ENCODE measurements around the gene DUSP9.

The DUSP9 gene

DNA sequence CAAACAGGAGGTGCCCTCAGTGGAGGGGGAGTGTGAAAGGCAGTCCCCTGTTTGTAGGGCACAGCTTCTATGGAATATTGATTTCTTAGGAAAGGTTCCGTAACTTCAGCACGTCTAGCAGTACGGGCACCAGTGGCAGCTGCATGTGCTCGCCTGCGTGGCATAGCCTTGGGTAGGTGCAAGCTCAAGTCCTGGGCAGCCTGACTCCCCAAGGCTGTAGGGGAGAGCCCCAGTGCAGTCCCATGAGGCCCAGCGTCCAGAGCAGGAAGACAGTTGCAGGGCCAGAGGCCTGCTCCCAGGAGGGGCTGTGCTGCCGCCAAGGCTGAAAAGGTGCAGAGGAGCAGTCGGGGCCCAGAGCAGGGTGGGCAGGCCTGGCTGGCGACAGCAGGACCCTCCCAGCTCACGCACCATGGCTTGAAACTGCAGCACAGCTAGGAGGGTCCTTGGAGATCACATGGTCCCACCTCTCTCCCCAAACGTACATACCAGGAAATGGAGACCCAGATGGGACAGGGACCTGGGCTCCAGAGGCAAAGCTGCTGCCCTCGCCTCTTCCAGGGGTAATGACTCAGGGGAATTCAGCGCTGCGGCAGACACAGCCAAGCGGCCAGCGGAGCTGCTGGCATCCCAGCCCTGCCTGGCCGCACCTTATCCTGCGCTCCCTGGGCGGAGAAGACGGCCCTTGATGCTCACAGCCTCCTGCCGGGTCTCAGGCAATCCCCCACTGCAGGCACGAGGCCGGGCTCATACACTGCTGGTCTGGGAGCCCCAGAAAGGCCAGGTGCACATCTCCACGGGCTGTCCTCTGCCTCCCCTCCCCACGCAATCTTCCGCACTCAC, 6.0 kb upstream of the DUSP9 start:
- no peak overlapping the region for H3K27ac ChIP-seq (ENCODE audit: extremely low read depth, low read depth, low read length)
- TF ChIP-seq KLF9 (tag by site-specific recombination; IDR thresholded peaks at IDR 0.05; ENCODE audit: low read depth) (no peak), ZSCAN30 (tag by site-specific recombination; IDR thresholded peaks at IDR 0.05) (no peak), SP2 (tag by site-specific recombination; IDR thresholded peaks at IDR 0.05) (no peak; the same call in 1 of the 2 replicates), ZNF248 (tag by site-specific recombination; IDR thresholded peaks at IDR 0.05) (no peak), ZNF792 (tag by site-specific recombination; IDR thresholded peaks at IDR 0.05) (no peak), ZNF768 (tag by site-specific recombination; IDR thresholded peaks at IDR 0.05) (no peak), SP3 (tag by site-specific recombination; IDR thresholded peaks at IDR 0.05) (no peak), ZNF626 (tag by site-specific recombination; IDR thresholded peaks at IDR 0.05) (no peak), MYNN (tag by site-specific recombination; IDR thresholded peaks at IDR 0.05; ENCODE audit: borderline replicate concordance) (no peak), ZNF132 (tag by site-specific recombination; IDR thresholded peaks at IDR 0.05; ENCODE audit: borderline replicate concordance) (no peak), ZNF266 (tag by site-specific recombination; IDR thresholded peaks at IDR 0.05; ENCODE audit: low read depth) (no peak), ZNF561 (tag by site-specific recombination; IDR thresholded peaks at IDR 0.05; ENCODE audit: borderline replicate concordance) (no peak), ZNF843 (tag by site-specific recombination; IDR thresholded peaks at IDR 0.05) (no peak), ZNF423 (tag by site-specific recombination; IDR thresholded peaks at IDR 0.05) (no peak), BCL11B (tag by site-specific recombination; IDR thresholded peaks at IDR 0.05; ENCODE audit: low read depth) (no peak)
- TF ChIP-seq, protein P1, sequence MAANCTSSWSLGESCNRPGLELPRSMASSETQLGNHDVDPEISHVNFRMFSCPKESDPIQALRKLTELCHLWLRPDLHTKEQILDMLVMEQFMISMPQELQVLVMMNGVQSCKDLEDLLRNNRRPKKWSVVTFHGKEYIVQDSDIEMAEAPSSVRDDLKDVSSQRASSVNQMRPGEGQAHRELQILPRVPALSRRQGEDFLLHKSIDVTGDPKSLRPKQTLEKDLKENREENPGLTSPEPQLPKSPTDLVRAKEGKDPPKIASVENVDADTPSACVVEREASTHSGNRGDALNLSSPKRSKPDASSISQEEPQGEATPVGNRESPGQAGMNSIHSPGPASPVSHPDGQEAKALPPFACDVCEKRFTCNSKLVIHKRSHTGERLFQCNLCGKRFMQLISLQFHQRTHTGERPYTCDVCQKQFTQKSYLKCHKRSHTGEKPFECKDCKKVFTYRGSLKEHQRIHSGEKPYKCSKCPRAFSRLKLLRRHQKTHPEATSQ (tag by site-specific recombination; IDR thresholded peaks at IDR 0.05): no peak
- H3K4me3 ChIP-seq (ENCODE audit: low read depth, low read length): no peak overlapping the region
- H3K4me1 ChIP-seq (ENCODE audit: control insufficient read depth, insufficient read depth, low read length): peaks cover 3% of the 10 kb centered on the region; the same call in 1 of the 2 replicates
- H3K36me3 ChIP-seq (ENCODE audit: control insufficient read depth in 2 of 2, insufficient read depth in 1 of 2, low read length in 2 of 2): no peaks in the 10 kb centered on the region
- no peaks in the 10 kb centered on the region for H3K9me3 ChIP-seq (ENCODE audit: control insufficient read depth, insufficient read depth, low read depth, low read length)
- ChIA-PET POLR2A (no interaction called here), CTCF (interaction anchor here (0.7 to 3.2 kb wide), 6 partner anchors 8 to 700 kb away, joined by 3 to 16 read pairs (median 4); no protein-coding TSS in a partner anchor)

DNA sequence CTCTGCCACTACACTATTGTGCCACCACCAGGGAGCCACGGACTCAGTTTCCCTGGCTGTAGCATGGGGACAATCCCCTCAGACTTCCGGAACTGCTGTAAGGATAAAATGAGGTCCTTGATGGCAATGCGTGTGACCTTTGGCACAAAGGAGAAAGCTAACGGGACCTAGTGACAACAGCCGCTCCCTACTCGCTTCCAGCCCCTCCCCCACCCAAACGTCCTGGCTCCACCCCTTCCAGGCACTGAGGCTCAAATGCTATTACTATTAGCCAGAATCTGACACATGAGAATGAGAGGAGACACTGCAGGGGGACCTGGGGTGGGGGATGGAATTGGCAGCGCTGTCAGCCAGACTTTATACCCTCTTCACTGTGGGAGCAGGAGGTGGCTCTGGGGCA, 5.4 kb upstream of the DUSP9 start:
- Histone ChIP-seq H3K4me3 (ENCODE audit: low read depth, low read length) (no peak overlapping the region), H3K27ac (ENCODE audit: extremely low read depth, low read depth, low read length) (no peak overlapping the region), H3K4me1 (ENCODE audit: control insufficient read depth, insufficient read depth, low read length) (peaks cover 3% of the 10 kb centered on the region; the same call in 1 of the 2 replicates), H3K36me3 (ENCODE audit: control insufficient read depth in 2 of 2, insufficient read depth in 1 of 2, low read length in 2 of 2) (no peaks in the 10 kb centered on the region), H3K9me3 (ENCODE audit: control insufficient read depth, insufficient read depth, low read depth, low read length) (no peaks in the 10 kb centered on the region)
- POLR2A ChIA-PET: no interaction called here
- TF ChIP-seq ZNF248 (tag by site-specific recombination; IDR thresholded peaks at IDR 0.05) (no peak), ZNF792 (tag by site-specific recombination; IDR thresholded peaks at IDR 0.05) (no peak), ZNF266 (tag by site-specific recombination; IDR thresholded peaks at IDR 0.05; ENCODE audit: low read depth) (no peak), SETDB1 (IDR thresholded peaks at IDR 0.05; ENCODE audit: insufficient read length, low read length) (no peak), FEZF1 (tag by site-specific recombination; IDR thresholded peaks at IDR 0.05) (no peak), REPIN1 (tag by site-specific recombination; IDR thresholded peaks at IDR 0.05; ENCODE audit: low read depth) (no peak), TCF7L2 (IDR thresholded peaks at IDR 0.05; ENCODE audit: borderline replicate concordance, low read depth, low read length) (no peak), GLIS2 (tag by site-specific recombination; IDR thresholded peaks at IDR 0.05) (no peak), ZNF292 (tag by site-specific recombination; IDR thresholded peaks at IDR 0.05; ENCODE audit: borderline replicate concordance, low read depth) (no peak), ZNF626 (tag by site-specific recombination; IDR thresholded peaks at IDR 0.05) (no peak)
- TF ChIP-seq, protein P2, sequence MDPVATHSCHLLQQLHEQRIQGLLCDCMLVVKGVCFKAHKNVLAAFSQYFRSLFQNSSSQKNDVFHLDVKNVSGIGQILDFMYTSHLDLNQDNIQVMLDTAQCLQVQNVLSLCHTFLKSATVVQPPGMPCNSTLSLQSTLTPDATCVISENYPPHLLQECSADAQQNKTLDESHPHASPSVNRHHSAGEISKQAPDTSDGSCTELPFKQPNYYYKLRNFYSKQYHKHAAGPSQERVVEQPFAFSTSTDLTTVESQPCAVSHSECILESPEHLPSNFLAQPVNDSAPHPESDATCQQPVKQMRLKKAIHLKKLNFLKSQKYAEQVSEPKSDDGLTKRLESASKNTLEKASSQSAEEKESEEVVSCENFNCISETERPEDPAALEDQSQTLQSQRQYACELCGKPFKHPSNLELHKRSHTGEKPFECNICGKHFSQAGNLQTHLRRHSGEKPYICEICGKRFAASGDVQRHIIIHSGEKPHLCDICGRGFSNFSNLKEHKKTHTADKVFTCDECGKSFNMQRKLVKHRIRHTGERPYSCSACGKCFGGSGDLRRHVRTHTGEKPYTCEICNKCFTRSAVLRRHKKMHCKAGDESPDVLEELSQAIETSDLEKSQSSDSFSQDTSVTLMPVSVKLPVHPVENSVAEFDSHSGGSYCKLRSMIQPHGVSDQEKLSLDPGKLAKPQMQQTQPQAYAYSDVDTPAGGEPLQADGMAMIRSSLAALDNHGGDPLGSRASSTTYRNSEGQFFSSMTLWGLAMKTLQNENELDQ (tag by site-specific recombination; IDR thresholded peaks at IDR 0.05; ENCODE audit: low read depth): no peak
- CTCF ChIA-PET: interaction anchor here (1.3 to 3.2 kb wide), 3 partner anchors 10 to 73 kb away, joined by 3 to 16 read pairs (median 11); no protein-coding TSS in a partner anchor

All from HEK293 (cell line).